Stimulated activated CD4-positive, alpha-beta T cell treated with anti-CD3 and anti-CD28 coated beads, Interleukin-1b, Interleukin-23, amount 100 ng/mL, for 4 hours (primary cell): ENCODE data around the gene RBM44.
"Not testable (repeated sequence)": the region's sequence is repeated elsewhere in the genome, so short reads cannot be mapped to it uniquely, and the experiment has no call there.

Source experiments
- DNase-seq, 2 donors: peaks; one replicate each; pipeline ENCODE4 v3.0.0-alpha.2; 2020; ENCODE audit warnings: low read depth in 2 of 2

RBM44 gene

DNA sequence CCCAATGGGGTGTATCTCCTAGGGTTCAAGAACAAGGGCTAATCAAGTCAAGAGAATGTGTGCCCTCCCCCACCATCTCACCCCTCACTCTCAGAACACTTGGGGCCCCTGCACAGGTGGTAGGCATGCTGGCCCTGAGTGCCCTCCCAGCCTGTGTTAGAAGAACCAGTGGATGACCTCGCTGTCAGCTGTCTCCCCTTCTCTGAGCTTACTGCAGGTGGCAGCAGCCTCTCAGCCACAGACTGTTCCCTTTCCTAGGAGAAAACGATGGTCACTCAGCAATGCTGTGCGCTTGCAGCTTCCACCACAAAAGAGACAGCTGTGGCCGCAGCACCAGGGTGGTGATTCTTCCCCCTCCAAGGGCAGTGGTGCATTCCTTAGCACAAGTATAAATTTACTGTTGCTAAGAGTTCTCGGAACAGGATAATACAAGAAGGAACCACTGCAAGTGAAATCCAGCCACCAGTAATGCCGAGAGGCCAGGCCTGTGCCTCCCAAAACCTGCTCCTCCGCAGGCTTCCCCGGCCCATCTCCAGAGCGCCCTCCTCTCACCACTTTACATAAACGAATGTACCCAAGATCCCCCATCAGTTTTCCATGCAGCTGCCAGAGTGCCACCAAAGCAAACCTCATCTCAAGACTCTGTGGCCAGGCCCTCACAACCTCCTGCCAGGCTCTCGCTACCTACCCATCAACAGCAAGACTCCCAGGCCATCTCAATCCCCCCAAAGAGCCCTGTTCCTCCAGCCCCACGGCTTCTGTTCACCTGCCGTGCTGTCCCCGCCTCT lies 59.9 kb downstream of the RBM44 start:
- DNase-seq: peak; percentile 3 to 11

DNA sequence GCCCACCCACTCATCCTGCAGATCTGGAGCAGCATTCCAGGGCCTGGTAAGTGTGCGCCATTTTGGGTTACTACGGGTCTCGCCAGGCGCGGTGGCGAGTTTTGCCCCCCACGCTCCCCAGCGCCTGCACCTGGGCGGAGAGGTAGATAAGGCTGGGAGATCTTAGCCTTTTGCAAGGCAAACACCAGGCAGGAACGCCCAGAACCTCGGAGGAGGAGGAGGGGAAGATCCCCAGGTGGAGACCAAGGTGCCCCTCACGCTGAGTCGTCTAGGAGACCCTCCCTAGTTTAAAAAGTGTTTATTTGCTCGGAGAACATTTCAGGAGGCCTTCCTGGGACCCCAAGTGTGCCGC lies 60.5 kb downstream of the RBM44 start:
- no peak for DNase-seq

DNA sequence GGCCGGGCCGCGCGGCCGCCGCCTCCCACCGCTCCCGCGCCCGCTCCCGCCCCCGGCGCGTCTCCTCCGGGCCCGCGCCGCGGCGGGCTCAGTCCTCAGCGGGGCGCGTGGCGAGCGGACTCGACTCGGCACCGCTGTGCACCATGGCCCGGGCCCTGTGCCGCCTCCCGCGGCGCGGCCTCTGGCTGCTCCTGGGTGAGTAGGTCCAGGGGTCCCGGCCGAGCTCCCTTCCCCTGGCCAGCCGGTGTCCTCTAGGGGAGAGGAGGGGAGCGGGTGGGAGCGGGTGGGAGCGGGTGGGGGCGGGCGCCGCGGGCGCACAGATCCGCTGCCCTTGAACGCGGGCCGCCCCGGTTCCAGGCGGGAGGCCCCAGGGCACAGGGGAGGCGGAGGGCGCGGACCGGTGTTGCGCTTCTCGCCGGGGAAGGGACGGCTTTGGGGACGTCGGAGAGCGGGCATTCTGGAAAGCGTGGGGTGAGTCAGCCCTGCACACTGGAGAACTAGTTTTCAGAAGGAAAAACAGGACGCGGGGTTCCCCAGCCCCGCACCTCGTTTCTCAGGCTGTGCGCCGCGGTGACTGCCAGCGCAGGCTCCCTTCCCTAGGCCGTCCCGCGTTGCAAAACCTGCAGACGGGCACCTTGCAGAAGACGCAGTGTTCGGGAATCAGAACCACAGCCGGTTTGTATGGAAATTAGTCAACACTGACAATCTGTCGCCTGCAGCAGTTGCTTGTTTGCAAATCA lies 61.1 kb downstream of the RBM44 start, which contains the start of gene RAMP1:
TSS of gene RAMP1 (plus strand) at position 91 of the 740 bp plus-strand sequence. CDS start at position 144, 53 bp downstream.
- DNase-seq: no peak

DNA sequence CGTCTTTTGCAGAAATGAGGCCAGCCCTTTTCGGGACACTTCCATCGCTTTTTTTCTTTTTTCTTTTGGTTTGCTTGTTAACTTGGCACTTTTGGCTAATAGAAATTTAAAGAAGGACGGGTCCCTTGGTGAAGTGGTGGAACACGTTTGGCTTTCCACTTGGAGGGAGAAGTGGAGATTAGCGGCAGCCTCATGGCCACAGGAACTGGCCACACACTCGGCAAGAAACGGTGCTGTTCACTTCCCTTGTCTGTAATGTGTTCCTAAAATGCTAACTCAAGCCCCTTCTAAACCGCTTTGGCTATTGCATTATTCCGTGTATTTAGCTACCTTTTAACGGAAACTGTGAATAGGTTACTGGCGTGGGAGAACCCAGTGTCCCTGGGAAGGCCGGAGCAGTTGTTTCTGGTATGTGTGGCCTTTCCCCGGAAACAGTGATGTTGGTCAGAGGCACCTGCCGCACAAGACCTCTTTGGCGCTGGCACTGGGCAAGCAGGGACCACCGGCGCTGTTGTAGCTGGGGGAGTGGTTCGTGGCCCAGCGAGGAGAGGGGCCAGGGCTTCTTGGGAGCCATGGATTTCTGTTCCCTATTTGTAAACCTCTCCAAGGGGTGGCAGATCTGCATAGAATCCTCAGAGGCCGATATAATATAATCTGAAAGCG lies 61.8 kb downstream of the RBM44 start:
- no peak for DNase-seq

DNA sequence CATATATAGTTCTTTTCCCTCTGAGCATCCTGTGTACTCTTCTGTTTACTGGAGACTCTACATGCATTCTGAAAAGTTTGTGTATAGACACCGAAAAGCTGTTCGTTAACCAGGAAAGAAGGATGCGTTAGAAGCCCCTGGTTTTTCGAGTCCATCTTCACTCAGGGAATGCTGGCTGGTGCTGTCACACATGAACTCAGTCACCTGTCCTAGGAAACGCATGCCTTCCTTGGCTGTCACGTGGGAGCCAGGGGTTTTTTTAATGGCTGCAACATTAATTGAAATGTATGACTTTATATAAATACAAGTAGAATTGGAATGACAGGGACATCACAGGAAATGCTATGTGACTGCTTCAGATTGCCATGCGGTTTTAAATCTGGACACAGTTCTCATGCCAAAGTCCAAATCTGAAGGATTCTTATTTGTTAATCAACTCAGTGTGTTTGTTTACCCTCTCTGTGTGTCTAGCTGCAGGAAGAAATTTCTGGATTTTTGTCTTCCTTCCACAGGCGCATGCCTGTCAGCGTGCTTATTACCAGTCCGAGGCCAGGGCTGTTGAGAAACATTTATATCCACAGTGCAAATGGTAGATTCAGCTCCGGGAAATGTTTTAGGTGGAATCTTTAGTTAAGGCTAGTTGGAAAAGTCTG lies 63.4 kb downstream of the RBM44 start:
- DNase-seq: no peak

DNA sequence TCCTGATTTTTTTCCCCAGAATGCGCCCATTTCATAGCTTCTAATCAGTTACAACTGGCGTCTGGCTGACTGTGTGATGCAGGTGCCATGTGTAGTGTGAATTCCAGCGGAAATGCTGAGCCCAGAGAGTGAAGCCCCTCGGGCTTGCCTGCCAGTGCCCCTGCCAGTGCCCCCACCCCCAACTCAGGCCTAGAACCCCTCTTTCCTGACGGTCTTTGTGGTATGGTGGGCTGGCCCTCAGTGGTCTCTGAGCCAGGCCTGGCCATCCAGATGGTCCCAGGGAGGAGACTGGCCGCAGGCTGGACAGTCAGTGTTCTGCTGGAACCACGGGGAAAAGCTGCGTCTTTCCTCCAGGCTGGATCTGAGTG lies 63.9 kb downstream of the RBM44 start:
- DNase-seq: no peak

DNA sequence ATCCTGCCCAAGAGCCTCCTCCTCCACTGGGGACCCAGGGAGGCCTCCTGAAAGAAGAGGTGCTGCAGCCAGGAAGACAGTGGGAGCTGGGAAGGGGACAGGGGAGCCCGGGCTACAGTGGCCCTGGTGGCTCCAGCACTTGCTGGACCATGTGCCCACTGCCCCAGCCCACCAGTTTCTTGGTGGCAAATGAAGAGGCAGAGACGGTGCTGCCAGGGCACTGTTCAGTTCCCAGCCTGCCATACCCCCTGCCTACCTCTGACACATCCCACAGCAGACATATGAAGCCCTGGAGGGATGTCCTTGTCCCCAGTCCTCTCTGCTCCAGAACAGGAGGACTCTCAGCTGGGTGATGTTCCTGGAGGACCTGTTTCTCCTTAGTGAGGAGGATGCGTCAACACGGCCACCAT lies 64.5 kb downstream of the RBM44 start:
- DNase-seq: no peak

DNA sequence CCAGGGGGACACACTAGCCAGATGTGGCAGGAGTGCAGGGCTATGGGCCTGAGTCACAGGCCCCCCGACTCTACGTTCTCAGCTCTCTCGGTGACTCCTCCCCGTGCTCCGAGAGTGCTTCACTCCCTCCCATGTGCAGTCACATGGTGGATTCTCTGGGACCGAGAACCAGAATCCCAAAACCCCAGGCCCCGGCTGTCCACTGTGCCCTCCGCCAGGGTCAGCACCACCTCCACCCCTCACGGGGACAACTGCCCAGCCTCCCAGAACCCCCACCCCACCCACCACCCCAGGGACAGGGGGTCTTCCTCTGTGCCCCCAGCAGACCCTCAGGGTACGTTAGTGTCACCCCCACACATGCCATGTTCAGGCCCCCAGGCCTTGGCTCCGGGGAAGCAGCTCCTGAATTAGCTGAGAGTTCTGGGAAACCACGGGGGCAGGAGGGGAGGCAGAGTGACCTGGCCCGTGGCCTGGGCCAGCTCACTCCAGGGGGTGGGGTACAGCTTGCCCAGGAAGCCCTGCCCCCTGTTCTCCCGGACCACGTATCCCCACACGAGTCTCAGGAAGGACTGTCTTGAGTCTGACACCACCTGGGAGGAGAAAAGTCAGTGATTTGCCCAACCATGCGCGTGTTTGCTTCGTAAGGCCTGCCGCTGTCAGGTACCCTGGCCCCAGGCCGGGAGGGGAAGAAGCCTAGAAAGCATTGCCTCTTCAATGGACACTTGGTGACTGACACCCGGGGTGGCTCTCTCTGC lies 65.3 kb downstream of the RBM44 start:
- DNase-seq: no peak

DNA sequence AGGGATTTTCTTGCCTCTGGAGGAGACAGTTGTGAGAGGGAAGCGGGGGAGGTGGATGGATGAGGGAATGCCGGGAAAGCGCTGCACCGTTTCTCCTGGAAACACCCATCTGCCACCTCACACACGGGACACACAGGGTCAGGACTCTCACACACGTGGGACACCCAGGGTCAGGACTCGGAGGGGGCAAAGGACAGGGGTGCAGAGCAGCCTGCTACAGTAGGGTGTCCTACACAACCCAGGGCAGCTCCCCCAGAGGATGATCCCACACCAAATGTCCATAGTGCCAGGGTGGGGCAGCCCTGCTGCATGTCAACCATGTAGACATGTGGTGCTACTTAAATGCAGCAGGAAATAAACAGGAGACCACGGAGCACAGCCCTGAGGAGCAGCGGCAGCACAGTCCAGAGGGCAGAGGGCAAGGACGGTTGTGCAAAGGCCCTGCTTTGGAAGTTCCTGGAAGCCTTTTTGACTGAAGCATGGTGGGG lies 65.9 kb downstream of the RBM44 start:
- DNase-seq: no peak

DNA sequence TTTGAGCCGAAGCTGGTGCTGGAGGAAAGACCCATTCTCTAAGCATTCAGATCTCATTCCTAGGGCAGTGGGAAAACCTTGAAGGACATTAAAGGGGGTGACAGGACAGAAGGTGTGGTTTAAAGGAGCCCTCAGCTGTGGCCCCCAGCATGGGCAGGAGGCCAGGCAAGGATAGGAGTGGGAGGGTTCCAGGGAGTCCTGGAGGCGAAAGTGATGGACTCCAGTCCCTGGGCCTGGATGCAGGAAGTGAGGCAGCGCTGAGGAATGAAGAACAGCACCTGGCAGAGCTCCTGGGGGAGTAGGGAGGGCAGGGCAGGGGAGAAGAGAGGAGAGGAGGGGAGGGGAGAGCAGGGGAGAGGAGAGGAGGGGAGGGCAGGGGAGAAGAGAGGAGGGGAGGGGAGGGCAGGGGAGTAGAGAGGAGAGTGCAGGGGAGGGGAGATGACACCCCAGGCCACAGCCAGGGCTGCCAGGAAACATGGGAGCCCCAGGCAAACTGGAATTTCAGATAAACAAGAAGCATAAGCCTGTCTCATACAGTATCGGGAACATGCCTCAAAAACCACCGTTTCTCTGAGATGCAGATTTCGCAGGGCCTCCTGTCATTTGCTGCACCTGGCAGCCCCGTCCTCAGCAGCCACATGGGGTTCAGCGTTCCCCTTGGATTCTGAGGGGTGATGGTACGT lies 66.5 kb downstream of the RBM44 start:
- no peak for DNase-seq

DNA sequence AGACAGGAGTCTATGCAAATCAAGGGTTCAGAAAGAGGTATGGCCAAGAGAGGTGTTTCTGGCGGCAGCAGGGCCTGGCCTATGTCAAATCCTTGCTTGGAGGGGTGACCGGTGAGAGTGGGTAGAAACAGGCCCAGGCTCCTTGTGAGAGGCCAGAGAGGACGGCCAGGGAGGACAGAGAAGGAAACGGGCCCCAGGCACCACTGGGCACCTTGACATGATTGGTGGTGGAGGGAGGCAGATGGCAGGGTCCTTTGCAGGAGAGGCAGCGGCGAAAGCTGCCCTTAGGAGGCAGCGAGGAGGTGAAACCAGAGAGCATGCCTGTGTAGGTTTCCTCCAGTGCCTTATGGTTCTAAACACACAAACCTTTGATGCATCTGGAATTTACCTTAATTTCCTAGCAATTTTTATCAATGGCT lies 67.1 kb downstream of the RBM44 start:
- no peak for DNase-seq

DNA sequence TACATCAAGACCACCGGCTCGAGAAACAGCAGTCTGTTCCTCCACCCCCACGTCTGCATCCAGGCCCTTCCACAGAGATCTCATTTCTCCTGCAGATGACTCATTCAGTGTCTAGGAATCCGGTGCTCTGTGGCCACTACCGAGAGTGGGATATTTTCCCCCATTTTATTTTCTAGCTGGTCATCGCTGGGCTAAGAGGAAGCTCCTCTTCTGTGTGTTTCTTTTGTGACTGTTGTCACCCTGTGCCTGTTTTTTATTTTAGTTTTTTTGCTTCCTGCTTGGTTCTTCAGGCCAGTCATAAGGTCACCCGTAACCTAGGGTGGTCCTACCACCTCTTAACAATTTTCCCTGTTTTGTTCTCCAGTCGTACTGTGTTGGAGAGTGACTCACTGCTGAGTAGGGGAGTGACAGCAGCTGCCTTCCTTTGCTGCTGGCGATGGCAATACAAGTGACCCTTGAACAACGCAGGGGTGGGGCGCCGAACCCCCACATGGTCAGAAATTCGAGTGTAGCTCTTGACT lies 67.6 kb downstream of the RBM44 start:
- no peak for DNase-seq

DNA sequence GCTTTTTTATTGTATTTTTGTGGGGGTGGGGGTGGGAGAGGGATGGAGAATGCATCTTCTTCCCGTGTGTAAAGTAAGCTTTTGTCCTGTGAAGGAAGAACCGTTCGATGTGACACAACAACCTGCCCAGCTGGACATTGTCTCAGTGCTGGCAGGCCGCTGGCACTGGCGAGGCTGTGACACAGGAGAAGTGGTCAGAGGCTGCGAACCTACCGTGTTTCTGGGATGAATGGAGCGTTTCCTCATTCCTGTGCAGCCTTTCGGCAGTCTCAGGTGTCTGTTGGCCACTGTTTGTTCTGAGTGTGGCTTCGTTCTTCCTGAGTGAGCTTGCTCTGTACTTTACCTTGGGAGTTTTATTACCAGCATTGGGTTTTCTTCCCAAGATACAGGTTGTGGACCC lies 68.9 kb downstream of the RBM44 start:
- no peak for DNase-seq

DNA sequence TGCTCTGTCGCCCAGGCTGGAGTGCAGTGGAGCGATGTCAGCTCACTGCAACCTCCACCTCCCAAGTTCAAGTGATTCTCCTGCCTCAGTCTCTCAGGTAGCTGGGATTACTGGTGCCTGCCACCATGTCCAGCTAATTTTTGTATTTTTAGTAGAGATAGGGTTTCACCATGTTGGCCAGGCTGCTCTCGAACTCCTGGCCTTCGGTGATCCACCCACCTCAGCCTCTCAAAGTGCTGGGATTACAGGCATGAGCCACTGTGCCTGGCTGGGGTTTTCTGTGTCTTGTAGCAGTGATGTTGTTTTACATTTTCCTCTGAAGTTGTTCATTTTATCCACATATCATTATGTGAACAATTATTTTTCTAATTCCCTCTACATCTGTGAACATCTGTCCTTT lies 69.5 kb downstream of the RBM44 start:
- not testable (repeated sequence) for DNase-seq

DNA sequence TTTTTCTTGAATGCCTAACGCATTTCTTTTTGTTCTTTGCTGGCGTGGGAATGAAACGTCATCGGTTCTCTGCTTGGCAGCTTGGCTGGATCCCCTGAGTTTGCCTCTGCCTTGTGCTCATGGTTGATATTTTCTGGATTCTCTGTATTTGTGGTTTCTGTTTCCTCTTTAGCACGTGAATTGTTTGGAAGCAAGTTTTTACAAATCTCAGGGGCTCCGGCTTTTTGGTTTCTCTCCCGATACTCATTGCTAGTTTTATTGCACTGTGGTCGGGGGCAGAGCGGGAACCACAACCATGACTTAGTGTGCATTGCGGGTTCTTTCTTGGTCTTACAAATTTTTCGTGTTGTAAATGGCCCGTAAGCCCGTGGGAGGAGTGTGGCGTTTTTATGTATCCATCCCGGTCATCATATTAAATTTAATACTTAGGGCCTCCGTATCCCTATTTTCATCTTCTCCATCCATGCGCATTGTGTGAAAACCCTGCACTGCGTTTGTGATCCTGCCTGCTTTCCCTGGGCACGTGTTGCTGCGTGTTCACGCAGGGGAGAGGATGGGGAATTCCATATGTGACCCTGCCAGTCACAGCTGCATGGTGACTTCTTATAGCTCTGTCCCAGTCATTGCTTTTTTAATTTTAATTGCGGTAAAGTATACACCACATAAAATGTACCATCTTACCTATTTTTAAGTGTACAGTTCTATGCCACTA lies 70.2 kb downstream of the RBM44 start:
- DNase-seq: no peak

DNA sequence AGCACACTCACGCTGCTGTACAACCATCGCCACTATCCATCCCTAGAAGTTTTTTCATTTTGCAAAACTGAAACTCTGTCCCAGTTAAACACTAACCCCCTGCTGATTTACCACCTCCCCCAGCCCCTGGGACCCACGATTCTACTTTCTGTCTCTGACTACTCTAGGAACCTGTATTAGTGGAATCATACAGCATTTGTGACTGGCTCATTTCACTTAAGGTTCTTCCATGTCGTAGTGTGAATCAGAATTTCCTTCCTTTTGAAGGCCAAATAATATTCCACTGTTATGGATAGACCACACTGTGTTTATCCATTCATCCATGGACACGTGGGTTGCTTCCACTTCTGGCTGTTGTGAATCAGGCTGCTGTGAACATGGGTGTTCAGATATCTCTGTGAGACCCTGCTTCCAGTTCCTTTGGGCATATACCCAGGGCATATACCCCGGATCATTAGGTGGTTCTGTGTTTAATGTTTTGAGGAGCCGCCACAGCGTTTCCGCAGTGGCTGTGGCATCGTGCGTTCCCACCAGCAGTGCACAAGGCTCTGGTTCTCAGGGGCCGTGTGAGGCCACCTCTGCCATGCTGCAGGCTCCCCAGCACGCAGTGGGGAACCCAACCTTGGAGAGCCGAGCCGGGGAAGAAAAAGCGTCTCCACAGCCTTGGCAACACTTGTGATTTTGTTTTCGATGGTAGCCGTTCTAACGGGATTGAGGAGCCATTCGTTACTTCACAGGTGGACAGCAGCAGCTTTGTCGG lies 70.9 kb downstream of the RBM44 start:
- no peak for DNase-seq

DNA sequence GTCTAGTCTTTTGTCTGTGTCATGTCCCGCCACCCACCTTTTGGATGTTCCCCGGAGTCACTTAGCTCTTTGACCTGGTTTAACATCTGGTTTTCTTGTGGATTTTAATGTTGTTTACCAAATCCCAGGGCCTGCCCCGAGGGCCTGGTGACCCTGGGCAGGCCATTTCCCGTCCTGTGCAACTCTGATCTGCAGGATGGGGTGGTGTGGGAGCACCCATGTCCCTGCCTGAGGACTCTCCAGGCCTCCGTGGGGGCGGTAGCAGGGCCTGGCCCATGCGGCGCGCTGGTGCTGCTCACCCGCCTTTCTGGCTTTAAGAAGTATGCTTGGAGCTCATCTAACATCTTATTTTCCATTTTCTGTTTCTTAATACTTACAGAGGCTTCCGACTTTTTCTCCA lies 71.5 kb downstream of the RBM44 start:
- no peak for DNase-seq

DNA sequence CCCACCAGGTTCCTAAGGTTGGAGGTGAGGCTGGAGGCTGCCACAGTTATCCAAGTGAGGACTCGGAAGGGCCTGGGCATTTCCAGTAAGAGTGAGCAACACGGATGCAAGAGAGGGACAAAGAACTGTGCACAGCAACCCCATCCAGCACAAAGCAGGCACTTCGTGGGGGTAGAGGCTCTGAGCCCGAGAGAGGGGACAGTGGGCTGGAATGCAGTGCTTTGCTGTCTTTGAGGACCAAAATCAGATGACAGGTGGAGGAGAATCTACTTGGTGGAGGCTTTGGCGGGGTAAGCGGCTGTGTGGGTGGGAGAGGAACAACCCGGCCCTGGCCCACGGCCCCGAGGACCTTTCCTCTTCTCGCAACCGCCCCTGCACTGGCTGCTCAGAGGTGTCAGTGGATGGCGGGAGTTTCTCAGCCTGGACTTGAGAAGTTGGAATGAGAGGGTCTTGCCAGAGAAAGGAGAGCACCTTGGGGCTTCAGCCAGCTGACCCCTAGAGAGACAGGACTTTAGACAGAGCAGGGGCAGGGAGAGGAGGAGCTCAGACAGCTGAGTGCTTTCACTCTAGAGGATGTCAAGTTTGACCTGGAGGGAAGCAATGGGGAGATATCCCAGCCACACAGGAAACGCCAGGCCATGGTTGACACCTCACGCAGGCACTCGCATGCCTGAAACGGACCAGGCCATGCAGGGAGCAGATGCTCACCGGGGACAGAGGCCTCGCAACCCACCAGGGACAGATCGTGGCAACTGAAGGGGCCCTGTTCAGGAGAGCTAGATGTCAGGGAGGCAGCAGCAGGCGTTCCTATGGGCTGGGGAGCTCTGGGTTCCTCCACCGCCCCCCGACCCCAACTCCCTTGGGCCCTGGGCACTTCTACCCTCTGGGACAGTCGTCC lies 72.4 kb downstream of the RBM44 start:
- no peak for DNase-seq
